ENCODE data around the gene ENOX1.
"Not testable (repeated sequence)": the region's sequence is repeated elsewhere in the genome, so short reads cannot be mapped to it uniquely, and the experiment has no call there.

ENOX1 gene

DNA sequence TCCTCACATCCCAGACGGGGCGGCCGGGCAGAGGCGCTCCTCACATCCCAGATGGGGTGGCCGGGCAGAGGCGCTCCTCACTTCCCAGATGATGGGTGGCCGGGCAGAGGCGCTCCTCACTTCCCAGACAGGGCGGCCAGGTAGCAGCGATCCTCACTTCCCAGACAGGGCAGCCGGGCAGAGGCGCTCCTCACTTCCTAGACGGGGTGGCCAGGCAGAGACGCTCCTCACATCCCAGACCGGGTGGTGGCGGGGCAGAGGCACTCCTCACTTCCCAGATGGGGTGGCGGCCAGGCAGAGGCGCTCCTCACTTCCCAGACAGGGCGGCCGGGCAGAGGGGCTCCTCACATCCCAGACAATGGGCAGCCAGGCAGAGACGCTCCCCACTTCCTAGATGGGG lies 370.4 kb downstream of the ENOX1 start:
- not testable (repeated sequence) for DNase-seq

DNA sequence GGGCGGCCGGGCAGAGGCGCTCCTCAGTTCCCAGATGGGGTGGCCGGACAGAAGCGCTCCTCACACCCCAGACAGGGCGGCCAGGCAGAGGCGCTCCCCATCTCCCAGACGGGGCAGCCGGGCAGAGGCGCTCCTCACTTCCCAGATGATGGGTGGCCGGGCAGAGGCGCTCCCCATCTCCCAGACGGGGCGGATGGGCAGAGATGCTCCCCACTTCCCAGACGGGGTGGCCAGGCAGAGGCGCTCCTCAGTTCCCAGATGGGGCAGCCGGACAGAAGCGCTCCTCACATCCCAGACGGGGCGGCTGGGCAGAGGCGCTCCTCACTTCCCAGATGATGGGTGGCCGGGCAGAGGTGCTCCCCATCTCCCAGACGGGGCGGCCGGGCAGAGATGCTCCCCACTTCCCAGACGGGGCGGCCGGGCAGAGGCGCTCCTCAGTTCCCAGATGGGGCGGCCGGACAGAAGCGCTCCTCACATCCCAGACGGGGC lies 370.8 kb downstream of the ENOX1 start:
- DNase-seq = not testable (repeated sequence)

DNA sequence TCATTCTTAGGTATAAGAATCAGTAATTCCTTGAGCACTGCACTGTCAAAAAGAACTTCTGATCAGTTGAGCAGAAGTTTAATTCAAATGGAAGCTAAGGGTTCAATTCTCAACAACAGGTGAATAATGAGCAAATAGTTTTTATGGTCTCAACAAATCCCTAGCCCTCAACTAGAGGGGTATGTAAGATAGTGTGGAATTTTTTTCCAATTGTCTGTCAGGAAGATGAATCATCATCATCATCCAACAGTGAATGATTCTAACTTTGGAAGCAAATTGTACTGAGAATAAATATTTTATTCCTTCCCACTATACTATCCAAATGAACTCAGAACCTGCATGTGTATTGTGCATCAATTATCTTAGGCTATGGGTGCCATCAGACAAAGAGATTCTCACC lies 372.7 kb downstream of the ENOX1 start:
- DNase-seq = no peak

- peak; percentile 53 for DNase-seq
Measured at GRCh38 chr13:43411741-43412140, 375.0 kb downstream of the ENOX1 start.

- DNase-seq = no peak
Measured at GRCh38 chr13:43411211-43411610, 375.6 kb downstream of the ENOX1 start.

DNA sequence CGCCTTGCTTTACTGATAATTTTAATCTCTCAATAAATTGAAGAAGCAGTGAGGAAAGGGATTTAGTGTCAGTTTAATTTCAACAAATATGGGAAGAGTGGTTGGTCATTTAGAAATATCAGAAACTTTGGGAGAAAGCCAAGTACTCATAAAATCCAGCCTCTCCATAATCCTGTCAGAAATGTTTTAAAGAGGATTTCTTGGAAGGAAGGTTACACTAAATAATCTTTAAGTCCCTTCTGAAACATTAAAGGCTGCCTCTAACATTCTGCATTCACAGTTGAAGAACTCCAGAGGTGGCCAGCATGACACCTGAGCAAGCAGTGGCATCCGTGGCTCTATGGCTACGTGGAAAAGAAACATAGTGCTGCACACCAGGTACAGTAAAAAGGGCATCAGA lies 378.5 kb downstream of the ENOX1 start:
- DNase-seq = no peak

DNA sequence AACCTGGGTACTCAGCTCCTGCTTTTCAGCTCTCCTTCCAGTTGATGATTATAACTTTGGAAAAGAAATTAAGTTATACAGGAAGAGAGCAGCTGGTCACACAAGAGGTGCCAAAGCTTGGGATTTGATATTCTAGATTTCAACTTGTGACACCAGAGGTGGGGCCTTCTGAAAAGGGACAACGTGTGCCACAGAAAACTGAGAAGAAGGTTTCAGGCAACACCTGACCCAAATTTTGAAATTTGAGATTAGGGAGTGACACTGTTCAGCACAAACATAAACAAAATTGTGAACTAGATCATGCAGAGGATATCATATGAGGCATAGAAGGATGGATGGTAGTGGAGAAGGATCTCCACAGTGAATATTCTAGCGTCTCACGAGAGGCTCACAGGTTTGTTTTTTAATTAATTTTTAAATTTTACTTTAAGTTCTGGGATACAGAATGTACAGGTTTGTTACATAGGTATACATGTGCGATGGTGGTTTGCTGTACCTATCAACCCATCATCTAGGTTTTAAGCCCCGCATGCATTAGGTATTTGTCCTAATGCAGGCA lies 379.7 kb downstream of the ENOX1 start:
- DNase-seq = no peak

- DNase-seq = no peak
Measured at GRCh38 chr13:43405457-43405856, 381.3 kb downstream of the ENOX1 start.

GRCh38 chr13:43402380-43402779 lies 384.4 kb downstream of the ENOX1 start:
- no peak for DNase-seq

DNA sequence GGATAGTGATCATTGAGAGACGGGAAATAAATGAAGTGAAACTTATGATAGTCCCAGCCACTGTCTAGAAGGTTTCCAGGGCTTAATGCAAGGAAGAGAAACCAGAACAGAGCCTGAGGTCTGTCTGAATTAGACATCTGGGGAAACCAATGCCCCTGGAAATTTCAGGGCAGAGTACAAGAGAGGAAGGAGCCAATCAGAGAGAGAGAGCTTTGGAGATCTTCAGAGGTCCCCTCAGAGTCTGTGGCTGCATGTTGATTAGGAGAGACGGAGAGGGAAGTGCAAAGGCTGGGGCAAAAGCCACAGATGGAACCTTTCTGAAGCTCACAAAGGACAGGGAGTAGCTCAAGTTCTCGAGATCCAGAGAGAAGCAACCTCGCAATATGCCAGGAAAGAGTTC lies 385.4 kb downstream of the ENOX1 start:
- DNase-seq = no peak

- DNase-seq = no peak
Measured at GRCh38 chr13:43397111-43397510, 389.7 kb downstream of the ENOX1 start.

GRCh38 chr13:43391036-43391435 lies 395.7 kb downstream of the ENOX1 start:
- DNase-seq = no peak

GRCh38 chr13:43390619-43391018 lies 396.2 kb downstream of the ENOX1 start:
- no peak for DNase-seq

GRCh38 chr13:43389983-43390382 lies 396.8 kb downstream of the ENOX1 start:
- no peak for DNase-seq

- DNase-seq = no peak
Measured at GRCh38 chr13:43389573-43389972, 397.2 kb downstream of the ENOX1 start.

- peak; percentile 72 for DNase-seq
Measured at GRCh38 chr13:43388282-43389034, 398.3 kb downstream of the ENOX1 start.

DNA sequence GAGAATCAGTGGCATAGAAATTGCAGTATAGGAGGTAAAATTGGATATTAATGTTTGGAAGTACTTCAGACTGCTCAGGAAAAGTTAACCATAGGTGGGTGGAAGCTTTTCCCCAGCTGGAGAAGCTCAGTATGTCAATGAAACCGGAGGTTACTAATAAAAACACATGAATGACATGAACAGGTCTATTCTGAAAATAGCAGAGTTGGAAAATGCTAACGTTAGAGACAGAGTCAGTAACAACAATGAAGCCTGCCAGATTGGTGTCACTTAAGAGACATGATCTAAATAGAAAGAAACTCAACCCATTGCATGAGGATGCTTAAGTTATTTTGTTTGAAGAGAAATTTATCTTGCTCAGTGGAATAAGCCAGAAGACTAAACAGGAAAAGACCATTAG lies 398.9 kb downstream of the ENOX1 start:
- DNase-seq = no peak

DNA sequence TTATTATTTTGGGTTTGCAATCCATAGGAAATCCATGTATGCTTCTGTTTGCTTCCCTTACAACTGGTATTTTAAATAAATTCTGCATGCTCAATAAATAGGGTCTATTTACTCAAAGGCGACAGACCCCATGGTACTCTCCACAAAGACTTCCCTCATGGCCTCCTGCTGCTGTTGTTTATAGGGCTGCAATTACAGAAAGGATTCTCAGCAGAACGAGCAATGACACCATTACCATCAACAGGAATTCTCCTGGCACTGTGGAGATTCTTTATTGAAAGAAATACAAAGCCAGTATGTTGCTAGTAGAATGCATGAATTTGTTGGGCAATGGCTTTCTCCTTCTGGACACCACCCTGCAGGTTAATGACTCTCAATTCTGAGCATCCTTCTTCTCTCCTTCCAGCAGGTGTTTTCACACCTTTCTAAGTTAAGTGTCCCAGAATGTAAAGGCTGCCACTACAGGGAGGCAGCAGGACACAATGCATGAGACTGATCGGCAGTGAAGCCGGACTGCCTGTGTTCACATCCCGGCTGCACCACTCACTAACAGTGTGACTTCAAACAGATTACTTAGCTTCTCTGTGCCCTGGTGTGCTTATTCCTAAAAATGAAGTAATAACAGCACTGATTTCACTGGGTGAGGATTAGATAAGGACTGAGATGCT lies 403.1 kb downstream of the ENOX1 start:
- no peak for DNase-seq

GRCh38 chr13:43379738-43380137 lies 407.0 kb downstream of the ENOX1 start:
- DNase-seq = no peak

DNA sequence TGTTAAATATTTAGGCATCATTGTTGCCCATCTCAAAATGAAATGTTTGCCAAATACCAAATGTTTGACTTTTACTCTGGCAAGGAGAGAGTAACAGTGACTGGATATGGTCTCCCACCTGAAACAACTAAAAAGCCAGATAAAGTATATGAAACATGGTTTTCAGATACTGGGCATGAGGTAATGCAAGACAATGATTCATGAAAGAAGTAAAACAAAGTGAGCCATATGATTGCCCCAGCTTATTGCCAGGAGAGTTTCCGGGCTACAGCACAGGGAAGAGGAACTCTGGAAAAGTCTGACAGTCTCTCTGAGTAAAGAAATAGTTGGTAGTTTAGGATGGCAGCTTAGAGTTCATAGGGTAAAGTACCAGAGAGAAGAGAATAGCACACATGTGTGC lies 408.8 kb downstream of the ENOX1 start:
- no peak for DNase-seq

- DNase-seq = no peak
Measured at GRCh38 chr13:43377149-43377548, 409.6 kb downstream of the ENOX1 start.

GRCh38 chr13:43376596-43376995 lies 410.2 kb downstream of the ENOX1 start:
- DNase-seq = no peak

DNA sequence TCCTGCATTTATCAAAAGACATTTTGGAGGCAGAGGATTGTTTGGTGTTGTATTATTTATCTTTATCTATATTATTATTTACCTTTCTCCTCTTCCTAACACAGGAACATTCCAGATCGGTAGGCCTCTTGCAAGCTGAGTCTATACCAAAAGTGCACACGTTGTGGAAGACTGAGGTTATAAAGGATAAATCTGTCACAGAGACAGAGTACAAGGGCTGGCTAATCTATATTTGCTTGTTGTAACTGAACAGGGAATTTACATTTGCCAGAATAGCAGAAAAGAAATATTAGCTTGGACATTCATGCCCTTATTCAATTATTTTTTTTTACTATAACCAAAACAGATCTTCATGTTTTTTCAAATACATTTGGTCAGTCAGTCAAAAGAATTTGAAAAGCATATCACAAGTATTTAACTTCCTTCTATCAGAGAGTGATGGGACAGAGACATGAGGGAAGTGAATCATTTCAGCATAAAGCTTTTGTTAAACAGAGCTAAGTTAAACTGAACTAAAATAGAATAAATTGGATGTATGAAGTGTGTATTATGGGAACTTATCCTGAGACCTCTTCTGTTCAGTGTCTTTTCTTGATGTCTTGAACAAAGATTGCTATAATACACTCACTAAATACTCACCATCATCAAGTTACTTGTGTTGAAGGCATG lies 410.8 kb downstream of the ENOX1 start:
- no peak for DNase-seq

- DNase-seq = no peak
Measured at GRCh38 chr13:43374621-43375020, 412.2 kb downstream of the ENOX1 start.

Data from NCI-H1105 (cell line).